ENCODE data around the gene PCSK7. TPM values are rescaled to one million over a fixed set of nuclear protein-coding genes. Genes with fewer than 3 reads are reported as not detected.

PCSK7 gene
- total and polyA plus RNA-seq, 2 of the 8 experiments (the other 6 are each of a cell fraction or from before 2014, with no cell fraction given), result 23.4 to 38.5 TPM

- TF ChIP-seq POU5F1 (IDR thresholded peaks at IDR 0.05; ENCODE audit: low read depth, low read length) (no peak), CBX8 (IDR thresholded peaks at IDR 0.05; ENCODE audit: borderline replicate concordance, low read depth, low read length) (no peak), SAP30 (IDR thresholded peaks at IDR 0.05; ENCODE audit: insufficient read depth, insufficient replicate concordance, low read length) (no peak), ASH2L (IDR thresholded peaks at IDR 0.05; ENCODE audit: low read length) (no peak), NANOG (IDR thresholded peaks at IDR 0.05; ENCODE audit: insufficient read depth, low read depth, low read length, poor library complexity, severe bottlenecking) (no peak), JUND (IDR thresholded peaks at IDR 0.05; ENCODE audit: low read length) (no peak), HDAC6 (IDR thresholded peaks at IDR 0.05; ENCODE audit: low read depth, low read length) (no peak), MAX (IDR thresholded peaks at IDR 0.05) (no peak), TCF12 (IDR thresholded peaks at IDR 0.05; ENCODE audit: low read depth, low read length) (no peak)
These were observed 42.5 kb downstream of the PCSK7 start (continued) for GRCh38 chr11:117189191-117189940.

Measured in H1 (cell line).